T-cell (primary cell): Measurements from ENCODE around the gene PDS5B. TPM values are rescaled to one million over a fixed set of nuclear protein-coding genes. Genes with fewer than 3 reads are reported as not detected.

Source experiments
- ATAC-seq, 4 experiments: fragments of 200-7000 bp in 3 of 4; fragments of 150-1000 bp in 1 of 4; cut with Tn5 transposase; replicated peaks in 1 of 4; 1 replicate in 3 of 4; 2 replicates in 1 of 4; pipeline ENCODE4 v1.10.0; 2021; ENCODE audit warnings: moderate library complexity in 3 of 4, mild to moderate bottlenecking in 2 of 4, moderate number of reproducible peaks in 1 of 4
- CTCF ChIA-PET, 2 donors: fragments of 300-600 bp; sonication (Branson Sonifier 250); formaldehyde crosslinking; loops; one replicate each; lab custom pipeline; 2022; ENCODE audit warnings: antibody characterized with exemption in 2 of 2; lab: Charles Lee
- POLR2A ChIA-PET, 2 donors: fragments of 300-600 bp; sonication (Branson Sonifier 250); formaldehyde crosslinking; loops; one replicate each; lab custom pipeline; 2022; ENCODE audit warnings: antibody characterized with exemption in 2 of 2; lab: Charles Lee
- DNase-seq, 35 experiments: peaks; one replicate each; pipeline versions ENCODE4 v3.0.0 to v3.0.0-alpha.2; 2013 to 2023
- H3K27ac ChIP-seq: one replicate; pipeline ENCODE4 v1.5.1; 2013; ENCODE audit warnings: low read length
- H3K27me3 ChIP-seq, 2 experiments: replicated peaks in 1 of 2; 1 replicate in 1 of 2; 2 replicates in 1 of 2; pipeline versions ENCODE4 v1.6.1 to v1.7.0; 2013; ENCODE audit warnings: low read length in 1 of 2, mixed read lengths in 1 of 2; ENCODE audit not compliant: control insufficient read depth in 2 of 2, insufficient read depth in 2 of 2; ENCODE audit errors: extremely low read depth in 1 of 2
- H3K36me3 ChIP-seq, 2 donors: 1 replicate in 1 of 2; 2 replicates in 1 of 2; pipeline versions ENCODE4 v1.6.1 to v1.7.0; 2013; ENCODE audit warnings: low read length in 1 of 2; ENCODE audit not compliant: control insufficient read depth in 2 of 2, insufficient read depth in 1 of 2; ENCODE audit errors: extremely low read depth in 1 of 2
- H3K4me1 ChIP-seq, 2 experiments: 1 replicate in 1 of 2; 2 replicates in 1 of 2; pipeline versions ENCODE4 v1.6.1 to v1.7.0; 2013; ENCODE audit warnings: low read length in 2 of 2, mixed read lengths in 1 of 2; ENCODE audit not compliant: insufficient read depth in 2 of 2, control insufficient read depth in 1 of 2; ENCODE audit errors: extremely low read depth in 1 of 2
- H3K4me3 ChIP-seq, 2 donors: 1 replicate in 1 of 2; 2 replicates in 1 of 2; pipeline versions ENCODE4 v1.5.1 to v1.7.0; 2013; ENCODE audit warnings: mild to moderate bottlenecking in 2 of 2, low read length in 1 of 2, moderate library complexity in 1 of 2; ENCODE audit not compliant: control insufficient read depth in 1 of 2; ENCODE audit errors: extremely low read depth in 1 of 2
- H3K9me3 ChIP-seq: 2 replicates; pipeline ENCODE4 v1.7.0; 2013
- H3K27ac Mint-ChIP-seq, 2 donors: one replicate each; pipeline ENCODE4 v1.8.0; 2020 to 2021; ENCODE audit warnings: mild to moderate bottlenecking in 2 of 2, mixed read lengths in 2 of 2
- H3K27me3 Mint-ChIP-seq, 2 donors: one replicate each; pipeline ENCODE4 v1.8.0; 2021 to 2022; ENCODE audit warnings: mixed read lengths in 2 of 2
- H3K36me3 Mint-ChIP-seq: one replicate; pipeline ENCODE4 v1.8.0; 2021; ENCODE audit warnings: mixed read lengths
- H3K4me1 Mint-ChIP-seq, 3 donors: one replicate each; pipeline ENCODE4 v1.8.0; 2020 to 2022; ENCODE audit warnings: mixed read lengths in 3 of 3, mild to moderate bottlenecking in 1 of 3
- H3K4me3 Mint-ChIP-seq, 3 donors: one replicate each; pipeline ENCODE4 v1.8.0; 2020 to 2022; ENCODE audit warnings: mild to moderate bottlenecking in 3 of 3, mixed read lengths in 3 of 3, moderate library complexity in 3 of 3
- H3K9me3 Mint-ChIP-seq, 3 donors: one replicate each; pipeline ENCODE4 v1.8.0; 2020 to 2022; ENCODE audit warnings: mixed read lengths in 3 of 3
- WGBS: methylation state at CpG from one replicate; pipeline ENCODE4 v1.1.5; 2013; ENCODE audit warnings: missing lambda C conversion rate; ENCODE audit not compliant: insufficient coverage; 5-methylcytosine and 5-hydroxymethylcytosine counted together
- total RNA-seq, 35 experiments: library from RNA in 6 of 35; stranded (reverse) in 6 of 35; fragments of 120-200 nt in 1 of 35; gene quantifications; one replicate each; pipeline versions ENCODE4 v1.2.1 to v1.2.4 and lab custom pipeline; 2013 to 2026

The PDS5B gene
- total RNA-seq, 5 donors from 2014 or later (not counting 1 experiment from before 2014, with no cell fraction given): 45.4 to 48.5 (median 46.9) TPM

DNA sequence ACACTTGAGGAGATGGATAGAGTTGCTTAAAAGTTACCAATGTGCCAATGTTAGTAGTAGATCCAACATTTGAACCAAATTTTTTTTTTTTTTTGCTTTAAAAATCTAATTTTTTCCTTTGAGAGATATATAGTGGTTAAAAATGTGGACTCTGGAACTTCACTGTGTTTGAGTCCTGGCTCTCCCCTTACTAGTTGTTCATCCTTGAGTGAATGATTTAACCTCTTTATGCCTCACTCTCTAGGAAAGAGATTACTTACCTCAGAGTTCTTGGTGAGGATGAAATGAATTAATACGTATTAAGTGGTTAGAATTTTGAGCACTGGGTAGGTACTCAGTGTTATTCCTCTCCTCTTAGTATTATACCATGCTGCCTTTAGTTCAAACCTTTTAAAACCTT is 24.3 kb downstream of the PDS5B start:
- no peak for DNase-seq
- Mint-ChIP-seq H3K4me3 (no peak overlapping the region), H3K36me3 (peaks cover 26% of the 10 kb centered on the region), H3K27me3 (no peaks in the 10 kb centered on the region), H3K27ac (no peak overlapping the region), H3K4me1 (peaks cover 60 to 68% (median 64%) of the 10 kb centered on the region in 3 donors), H3K9me3 (peaks cover 8 to 26% (median 10%) of the 10 kb centered on the region in 3 donors)
- Histone ChIP-seq H3K4me1 (peaks cover 0 to 4% of the 10 kb centered on the region in 2 experiments), H3K27ac (no peak overlapping the region), H3K27me3 (no peaks in the 10 kb centered on the region), H3K9me3 (peaks cover 2% of the 10 kb centered on the region), H3K36me3 (no peaks in the 10 kb centered on the region), H3K4me3 (no peak overlapping the region)
- no peak for ATAC-seq
- ChIA-PET POLR2A (no interaction called here), CTCF (no interaction called here)
- WGBS: no CpG with 5 or more reads among the region's 1 CpG

DNA sequence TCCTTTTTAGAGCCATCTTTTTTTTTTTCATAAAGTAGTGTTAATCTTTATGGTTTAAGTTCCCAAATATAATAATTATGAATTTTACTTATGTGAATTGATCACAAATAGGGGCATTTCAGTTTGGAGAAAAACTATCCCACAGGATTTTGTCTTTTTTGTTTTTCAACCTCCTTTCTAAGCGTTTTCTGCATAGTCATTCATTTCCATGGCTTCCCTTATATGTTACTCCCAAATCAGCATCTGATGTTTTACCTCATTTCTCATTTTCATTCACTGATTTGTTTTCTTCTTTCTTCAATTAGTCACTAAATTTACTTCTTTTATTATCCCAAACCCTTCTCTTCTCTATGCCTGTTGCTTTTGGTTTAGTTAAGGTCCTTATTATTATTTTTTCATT is 24.7 kb downstream of the PDS5B start:
- H3K4me1 Mint-ChIP-seq: peaks cover 56 to 64% (median 59%) of the 10 kb centered on the region in 3 donors

GRCh38 chr13:32616883-32617511 is 30.7 kb downstream of the PDS5B start:
- peaks cover 15% of the 10 kb centered on the region for H3K9me3 ChIP-seq
- ATAC-seq (no peak), DNase-seq (no peak)
- H3K27me3 ChIP-seq: no peaks in the 10 kb centered on the region
- H3K4me1 ChIP-seq: no peaks in the 10 kb centered on the region
- Mint-ChIP-seq H3K4me3 (no peak overlapping the region), H3K9me3 (peaks cover 2 to 42% (median 14%) of the 10 kb centered on the region in 3 donors), H3K4me1 (peaks cover 33 to 38% (median 37%) of the 10 kb centered on the region in 3 donors), H3K36me3 (peaks cover 43% of the 10 kb centered on the region), H3K27me3 (no peaks in the 10 kb centered on the region), H3K27ac (no peak overlapping the region)
- no CpG with 5 or more reads among the region's 5 CpGs for WGBS
- peaks cover 0 to 5% of the 10 kb centered on the region in 2 donors for H3K36me3 ChIP-seq
- CTCF ChIA-PET: no interaction called here
- POLR2A ChIA-PET: no interaction called here
- no peak overlapping the region for H3K4me3 ChIP-seq
- no peak overlapping the region for H3K27ac ChIP-seq

More for the DNA sequence above, 24.7 kb downstream of the PDS5B start:
- H3K9me3 ChIP-seq: peaks cover 2% of the 10 kb centered on the region
- H3K4me3 ChIP-seq: no peak overlapping the region
- no peak overlapping the region for H3K27ac ChIP-seq
- peaks cover 0 to 4% of the 10 kb centered on the region in 2 experiments for H3K4me1 ChIP-seq
- ChIA-PET POLR2A (no interaction called here), CTCF (no interaction called here)
- Mint-ChIP-seq H3K27ac (no peak overlapping the region), H3K9me3 (peaks cover 6 to 21% (median 7%) of the 10 kb centered on the region in 3 donors), H3K27me3 (no peaks in the 10 kb centered on the region), H3K36me3 (peaks cover 22% of the 10 kb centered on the region), H3K4me3 (no peak overlapping the region)
- WGBS: 81% methylated on average over 1 of the region's 1 CpG
- DNase-seq (no peak), ATAC-seq (no peak)
- H3K27me3 ChIP-seq: no peaks in the 10 kb centered on the region
- H3K36me3 ChIP-seq: no peaks in the 10 kb centered on the region

DNA sequence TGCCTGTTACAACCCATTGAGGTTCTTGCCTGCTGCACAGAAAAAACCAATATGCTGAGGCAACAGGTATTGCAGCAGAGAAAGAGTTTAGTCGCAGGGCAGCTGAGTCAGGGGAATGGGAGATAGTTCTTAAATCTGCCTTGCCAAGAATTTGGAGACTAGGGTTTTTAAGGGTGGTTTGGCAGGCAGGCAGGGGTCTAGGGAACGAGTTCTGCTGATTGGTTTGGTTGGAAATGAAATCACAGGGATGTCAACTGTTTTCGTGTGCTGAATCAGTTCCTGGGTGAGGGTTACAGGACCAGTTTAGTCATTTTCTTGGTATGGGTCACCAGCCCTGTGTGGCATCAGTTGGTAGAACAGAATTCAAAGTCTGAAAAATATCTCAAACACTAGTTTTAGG is 36.6 kb downstream of the PDS5B start:
- ATAC-seq: no peak

GRCh38 chr13:32624441-32624840 is 38.2 kb downstream of the PDS5B start:
- H3K9me3 Mint-ChIP-seq: peaks cover 5 to 24% (median 19%) of the 10 kb centered on the region in 3 donors
- POLR2A ChIA-PET: interaction anchor here (0.6 to 0.7 kb wide), 3 partner anchors 13 to 1482 kb away, joined by 3 to 4 read pairs (median 4); no protein-coding TSS in a partner anchor
- no peak for DNase-seq
- peaks cover 0 to 3% of the 10 kb centered on the region in 2 experiments for H3K4me1 ChIP-seq
- 100% methylated on average over 1 of the region's 1 CpG for WGBS
- H3K9me3 ChIP-seq: peaks cover 3% of the 10 kb centered on the region
- CTCF ChIA-PET: no interaction called here
- no peak overlapping the region for H3K27ac Mint-ChIP-seq
- ATAC-seq: no peak
- peaks cover 0 to 5% of the 10 kb centered on the region in 2 donors for H3K36me3 ChIP-seq
- peaks cover 42 to 57% (median 52%) of the 10 kb centered on the region in 3 donors for H3K4me1 Mint-ChIP-seq
- no peaks in the 10 kb centered on the region for H3K27me3 Mint-ChIP-seq
- H3K27me3 ChIP-seq: no peaks in the 10 kb centered on the region
- H3K4me3 Mint-ChIP-seq: no peak overlapping the region
- H3K4me3 ChIP-seq: no peak overlapping the region
- no peak overlapping the region for H3K27ac ChIP-seq
- H3K36me3 Mint-ChIP-seq: peaks cover 28% of the 10 kb centered on the region

More for the DNA sequence above, 36.6 kb downstream of the PDS5B start:
- H3K4me3 Mint-ChIP-seq: no peak overlapping the region
- CTCF ChIA-PET: interaction anchor here in 1 of 2 donors (0.6 kb wide), 1 partner anchor 103 kb away, joined by 3 read pairs; no protein-coding TSS in a partner anchor
- Histone ChIP-seq H3K36me3 (peaks cover 0 to 5% of the 10 kb centered on the region in 2 donors), H3K4me3 (no peak overlapping the region), H3K27me3 (no peaks in the 10 kb centered on the region), H3K27ac (no peak overlapping the region), H3K9me3 (peaks cover 3% of the 10 kb centered on the region), H3K4me1 (peaks cover 0 to 3% of the 10 kb centered on the region in 2 experiments)
- no peaks in the 10 kb centered on the region for H3K27me3 Mint-ChIP-seq
- WGBS: 67% methylated on average over 3 of the region's 3 CpGs
- H3K9me3 Mint-ChIP-seq: peaks cover 5 to 31% (median 19%) of the 10 kb centered on the region in 3 donors
- peaks cover 32% of the 10 kb centered on the region for H3K36me3 Mint-ChIP-seq
- H3K27ac Mint-ChIP-seq: no peak overlapping the region
- POLR2A ChIA-PET: no interaction called here
- peaks cover 43 to 56% (median 55%) of the 10 kb centered on the region in 3 donors for H3K4me1 Mint-ChIP-seq
- DNase-seq: no peak

DNA sequence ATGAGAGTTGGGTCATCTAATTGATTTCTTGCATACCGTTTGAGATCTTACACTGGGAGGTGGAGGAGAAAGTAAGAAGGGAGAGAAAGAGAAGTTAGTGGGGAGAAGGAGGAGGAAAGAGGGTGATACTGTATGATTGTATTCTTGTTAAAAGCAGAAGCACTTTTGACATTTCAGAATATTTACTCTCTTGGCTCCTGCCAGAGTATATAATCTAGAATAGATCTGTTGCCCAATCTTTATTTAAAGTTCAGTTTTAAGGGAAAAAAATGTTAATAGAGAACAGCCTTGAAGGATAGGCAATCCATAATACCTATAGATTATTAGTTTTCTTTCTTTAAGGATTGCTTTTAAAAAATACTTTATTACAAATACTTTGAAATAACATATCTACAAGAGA is 41.5 kb downstream of the PDS5B start:
- Histone ChIP-seq H3K9me3 (no peaks in the 10 kb centered on the region), H3K4me3 (no peak overlapping the region), H3K27ac (no peak overlapping the region), H3K4me1 (peaks cover 3% of the 10 kb centered on the region in 2 experiments), H3K27me3 (no peaks in the 10 kb centered on the region), H3K36me3 (no peaks in the 10 kb centered on the region)
- no peak overlapping the region for H3K27ac Mint-ChIP-seq
- ChIA-PET POLR2A (no interaction called here), CTCF (interaction anchor here in 1 of 2 donors (0.6 kb wide), 1 partner anchor 38 kb away, joined by 3 read pairs; no protein-coding TSS in a partner anchor)
- DNase-seq (no peak), ATAC-seq (no peak)
- no peaks in the 10 kb centered on the region for H3K27me3 Mint-ChIP-seq
- H3K36me3 Mint-ChIP-seq: peaks cover 19% of the 10 kb centered on the region
- peaks cover 58 to 60% (median 59%) of the 10 kb centered on the region in 3 donors for H3K4me1 Mint-ChIP-seq
- H3K4me3 Mint-ChIP-seq: no peak overlapping the region
- H3K9me3 Mint-ChIP-seq: peaks cover 0 to 6% (median 3%) of the 10 kb centered on the region in 3 donors
- 100% methylated on average over 1 of the region's 1 CpG for WGBS
